GM23338 (cell line): ENCODE results near the gene C11orf91. TPM values are rescaled to one million over a fixed set of nuclear protein-coding genes. Genes with fewer than 3 reads are reported as not detected.
A peak's percentile ranks its signal among the peaks of the same experiment; 100 is the strongest.

ENCODE experiments used
- ATAC-seq: fragments of 200-7000 bp; cut with Tn5 transposase; 3 replicates; pipeline ENCODE4 v1.9.1; 2020
- DNase-seq: peaks from one replicate; pipeline ENCODE4 v3.0.0-alpha.2; 2015; ENCODE audit warnings: low spot score
- H2AFZ ChIP-seq: fragments of 200-600 bp; sonication (generic); 2 replicates; pipeline ENCODE4 v1.8.0; 2016; ENCODE audit warnings: antibody characterized with exemption, mild to moderate bottlenecking, moderate library complexity
- H3F3A ChIP-seq: fragments of 200-600 bp; sonication (generic); replicated peaks from 2 replicates; pipeline ENCODE4 v1.8.0; 2017; ENCODE audit warnings: antibody characterized with exemption, mixed run types, low read depth
- H3K27ac ChIP-seq: fragments of 200-600 bp; sonication (generic); 2 replicates; pipeline ENCODE4 v1.6.1; 2016; ENCODE audit warnings: low read depth
- H3K27me3 ChIP-seq: fragments of 200-600 bp; sonication (generic); 2 replicates; pipeline ENCODE4 v1.8.0; 2016; ENCODE audit warnings: mild to moderate bottlenecking, mixed run types, moderate library complexity; ENCODE audit not compliant: insufficient read depth
- H3K36me3 ChIP-seq: fragments of 200-600 bp; sonication (generic); 2 replicates; pipeline ENCODE4 v1.8.0; 2016; ENCODE audit warnings: mild to moderate bottlenecking; ENCODE audit not compliant: insufficient read depth
- H3K4me1 ChIP-seq: fragments of 200-600 bp; sonication (generic); 2 replicates; pipeline ENCODE4 v1.8.0; 2016; ENCODE audit warnings: mild to moderate bottlenecking, moderate library complexity; ENCODE audit not compliant: insufficient read depth
- H3K4me2 ChIP-seq: fragments of 200-600 bp; sonication (generic); 2 replicates; pipeline ENCODE4 v1.7.1; 2017; ENCODE audit warnings: mixed run types
- H3K4me3 ChIP-seq: fragments of 200-600 bp; sonication (generic); 2 replicates; pipeline ENCODE4 v1.6.1; 2016; ENCODE audit warnings: mixed run types
- H3K79me2 ChIP-seq: fragments of 200-600 bp; sonication (generic); replicated peaks from 2 replicates; pipeline ENCODE4 v1.8.0; 2017; ENCODE audit warnings: mild to moderate bottlenecking; ENCODE audit not compliant: insufficient read depth
- H3K9me2 ChIP-seq: fragments of 200-600 bp; sonication (generic); 2 replicates; pipeline ENCODE4 v1.8.0; 2017; ENCODE audit not compliant: insufficient read depth
- H4K20me1 ChIP-seq: fragments of 200-600 bp; sonication (generic); replicated peaks from 2 replicates; pipeline ENCODE4 v1.8.0; 2017; ENCODE audit warnings: mild to moderate bottlenecking; ENCODE audit not compliant: insufficient read depth
- H3K27ac Mint-ChIP-seq: 2 replicates; pipeline ENCODE4 v1.8.0; 2020; ENCODE audit warnings: inconsistent platforms, mild to moderate bottlenecking, moderate library complexity, mixed read lengths
- H3K27me3 Mint-ChIP-seq: 3 replicates; pipeline ENCODE4 v1.8.0; 2022; ENCODE audit warnings: low read depth, mild to moderate bottlenecking, moderate library complexity, mixed read lengths, inconsistent platforms; ENCODE audit not compliant: insufficient read depth, poor library complexity
- H3K36me3 Mint-ChIP-seq: 3 replicates; pipeline ENCODE4 v1.8.0; 2021; ENCODE audit warnings: low read depth, mild to moderate bottlenecking, inconsistent platforms, moderate library complexity, mixed read lengths
- H3K4me1 Mint-ChIP-seq: 3 replicates; pipeline ENCODE4 v1.8.0; 2020; ENCODE audit warnings: mild to moderate bottlenecking, inconsistent platforms, mixed read lengths
- H3K4me3 Mint-ChIP-seq: 3 replicates; pipeline ENCODE4 v1.8.0; 2021; ENCODE audit warnings: moderate library complexity, mild to moderate bottlenecking, inconsistent platforms, mixed read lengths
- H3K9me3 Mint-ChIP-seq: 3 replicates; pipeline ENCODE4 v1.8.0; 2020; ENCODE audit warnings: moderate library complexity, mild to moderate bottlenecking, inconsistent platforms, mixed read lengths
- CREB1 ChIP-seq: fragments of 250-450 bp; sonication (Bioruptor Pico); IDR thresholded peaks from 2 replicates; pipeline ENCODE4 v1.5.0; 2020; ENCODE audit warnings: low read depth, mild to moderate bottlenecking, moderate library complexity
- NANOG ChIP-seq: IDR thresholded peaks from 2 replicates; pipeline ENCODE4 v1.6.1; 2016; ENCODE audit warnings: antibody characterized with exemption, borderline replicate concordance
- POLR2AphosphoS5 ChIP-seq: IDR thresholded peaks from 2 replicates; pipeline ENCODE4 v1.6.1; 2016; ENCODE audit warnings: antibody characterized with exemption, low read depth
- ZNF331 ChIP-seq: fragments of 250-450 bp; sonication (Bioruptor Pico); IDR thresholded peaks from 2 replicates; pipeline ENCODE4 v1.5.0; 2020; ENCODE audit warnings: low read depth, mild to moderate bottlenecking, moderate library complexity
- polyA plus RNA-seq: library from polyadenylated mRNA; unstranded; fragments of >200 nt; fragmentation: Nextera tagmentation; extraction: Ambion mirVana; gene quantifications from 2 replicates; pipeline ENCODE4 v1.2.1, GENCODE V29; 2016
- total RNA-seq: library from RNA; depleted of rRNA; stranded (reverse); fragments of >200 nt; shearing (Covaris generic); gene quantifications from 2 replicates; pipeline ENCODE4 v1.2.3, GENCODE V29; 2014
- TF ChIP-seq, protein P1 (sequence below), 2 experiments: fragments of 200-600 bp in 1 of 2; sonication (generic) in 1 of 2; conservative IDR thresholded peaks; 2 replicates each; pipeline versions ENCODE4 v1.5.1 to v1.6.1; 2016 to 2017; ENCODE audit warnings: antibody characterized with exemption in 2 of 2, low read depth in 2 of 2, mild to moderate bottlenecking in 2 of 2, moderate library complexity in 1 of 2
- TF ChIP-seq, protein P2 (sequence below): fragments of 250-450 bp; sonication (Bioruptor Pico); IDR thresholded peaks from 2 replicates; pipeline ENCODE4 v1.5.0; 2020; ENCODE audit warnings: mild to moderate bottlenecking, moderate library complexity

C11orf91 gene
- total and polyA plus RNA-seq, 2 experiments from 2014 or later = not detected

DNA sequence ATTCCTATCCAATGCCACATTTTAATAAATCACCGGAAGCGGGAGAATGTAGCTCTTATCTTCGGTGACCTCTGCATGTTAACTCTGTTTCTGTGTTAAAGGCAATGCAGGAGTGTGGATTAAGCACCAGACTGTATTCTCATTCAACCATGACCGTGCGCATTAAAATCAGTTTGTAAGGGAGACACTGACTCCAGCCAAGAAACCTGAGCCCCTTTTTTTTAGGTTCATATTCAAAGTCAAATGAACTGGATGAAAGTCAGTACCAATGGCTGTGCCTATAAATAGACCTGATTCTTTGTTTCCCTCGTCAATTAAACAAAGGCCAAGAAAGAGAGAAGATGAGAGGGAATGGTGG, 32.2 kb downstream of the C11orf91 start:
- Histone ChIP-seq H3K36me3 (0 out of 2 replicates have a peak, but pooled peaks cover 3% of the 10 kb centered on the region), H3K4me3 (no peak overlapping the region), H3K4me2 (peak overlapping the region; percentile 21), H3K4me1 (peaks cover 23% of the 10 kb centered on the region), H3K27ac (peak overlapping the region; percentile 53), H3F3A (peaks cover 3% of the 10 kb centered on the region; the same call in 1 of the 2 replicates), H2AFZ (no peak overlapping the region), H3K9me2 (peaks cover 33% of the 10 kb centered on the region), H3K27me3 (no peaks in the 10 kb centered on the region), H4K20me1 (no peaks in the 10 kb centered on the region), H3K79me2 (no peaks in the 10 kb centered on the region)
- H3K9me3 Mint-ChIP-seq = peaks cover 13% of the 10 kb centered on the region
- 0 out of 3 replicates have a peak overlapping the region, but pooled peaks have one; percentile 2 for H3K4me3 Mint-ChIP-seq
- DNase-seq = peak; percentile 46
- H3K27ac Mint-ChIP-seq = peak overlapping the region; percentile 6
- peaks cover 21% of the 10 kb centered on the region for H3K36me3 Mint-ChIP-seq
- peak; percentile 71 for ATAC-seq
- H3K27me3 Mint-ChIP-seq = peaks cover 4% of the 10 kb centered on the region
- TF ChIP-seq, protein P1, sequence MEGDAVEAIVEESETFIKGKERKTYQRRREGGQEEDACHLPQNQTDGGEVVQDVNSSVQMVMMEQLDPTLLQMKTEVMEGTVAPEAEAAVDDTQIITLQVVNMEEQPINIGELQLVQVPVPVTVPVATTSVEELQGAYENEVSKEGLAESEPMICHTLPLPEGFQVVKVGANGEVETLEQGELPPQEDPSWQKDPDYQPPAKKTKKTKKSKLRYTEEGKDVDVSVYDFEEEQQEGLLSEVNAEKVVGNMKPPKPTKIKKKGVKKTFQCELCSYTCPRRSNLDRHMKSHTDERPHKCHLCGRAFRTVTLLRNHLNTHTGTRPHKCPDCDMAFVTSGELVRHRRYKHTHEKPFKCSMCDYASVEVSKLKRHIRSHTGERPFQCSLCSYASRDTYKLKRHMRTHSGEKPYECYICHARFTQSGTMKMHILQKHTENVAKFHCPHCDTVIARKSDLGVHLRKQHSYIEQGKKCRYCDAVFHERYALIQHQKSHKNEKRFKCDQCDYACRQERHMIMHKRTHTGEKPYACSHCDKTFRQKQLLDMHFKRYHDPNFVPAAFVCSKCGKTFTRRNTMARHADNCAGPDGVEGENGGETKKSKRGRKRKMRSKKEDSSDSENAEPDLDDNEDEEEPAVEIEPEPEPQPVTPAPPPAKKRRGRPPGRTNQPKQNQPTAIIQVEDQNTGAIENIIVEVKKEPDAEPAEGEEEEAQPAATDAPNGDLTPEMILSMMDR (conservative IDR thresholded peaks at IDR 0.05; ENCODE audit: low read depth in 2 of 2) = no peak
- peaks cover 34% of the 10 kb centered on the region for H3K4me1 Mint-ChIP-seq

DNA sequence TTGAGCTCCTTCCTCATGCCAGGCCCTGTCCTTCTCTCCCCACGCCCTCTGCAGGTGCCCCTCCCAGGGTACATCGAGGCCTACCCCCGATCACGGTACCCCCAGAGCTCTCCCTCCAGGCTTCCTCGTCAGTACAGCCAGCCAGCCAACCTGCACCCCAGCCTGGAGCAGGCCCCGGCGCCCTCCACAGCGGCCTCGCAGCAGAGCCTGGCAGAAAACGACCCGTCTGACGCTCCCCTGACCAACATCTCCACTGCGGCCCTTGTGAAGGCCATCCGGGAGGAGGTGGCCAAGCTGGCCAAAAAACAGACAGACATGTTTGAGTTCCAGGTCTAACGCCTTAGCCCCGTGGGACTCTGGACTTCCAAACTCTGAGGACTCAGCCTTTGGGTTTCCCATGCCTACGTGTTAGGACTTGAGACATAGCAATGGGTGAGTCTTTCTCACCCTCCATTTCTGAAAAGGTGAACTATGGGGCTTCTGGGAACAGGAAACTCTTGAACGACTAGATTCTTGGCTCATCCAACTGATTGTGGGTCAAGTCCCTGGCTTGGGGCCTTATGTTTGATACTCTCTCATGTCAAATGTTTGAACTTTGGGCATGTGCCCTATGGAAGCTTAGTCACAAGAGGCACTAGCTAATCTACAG, 32.7 kb downstream of the C11orf91 start:
- Mint-ChIP-seq H3K27ac (peak overlapping the region; percentile 6), H3K9me3 (peaks cover 13% of the 10 kb centered on the region), H3K4me1 (peaks cover 34% of the 10 kb centered on the region), H3K4me3 (no peak overlapping the region), H3K36me3 (peaks cover 21% of the 10 kb centered on the region), H3K27me3 (peaks cover 4% of the 10 kb centered on the region)
- Histone ChIP-seq H4K20me1 (no peaks in the 10 kb centered on the region), H3F3A (peaks cover 3% of the 10 kb centered on the region; the same call in 1 of the 2 replicates), H3K36me3 (0 out of 2 replicates have a peak, but pooled peaks cover 3% of the 10 kb centered on the region), H3K4me3 (no peak overlapping the region), H3K9me2 (peaks cover 33% of the 10 kb centered on the region), H3K79me2 (no peaks in the 10 kb centered on the region), H3K4me1 (peaks cover 23% of the 10 kb centered on the region), H2AFZ (peak overlapping the region; percentile 63; the same call in 1 of the 2 replicates), H3K27me3 (no peaks in the 10 kb centered on the region), H3K27ac (peak overlapping the region; percentile 53), H3K4me2 (peak overlapping the region; percentile 21)
- ATAC-seq (no peak), DNase-seq (no peak)
- TF ChIP-seq ZNF331 (CRISPR knock-in tag) (no peak), CREB1 (CRISPR knock-in tag) (no peak), NANOG (no peak), POLR2AphosphoS5 (no peak)
- TF ChIP-seq, protein P2, sequence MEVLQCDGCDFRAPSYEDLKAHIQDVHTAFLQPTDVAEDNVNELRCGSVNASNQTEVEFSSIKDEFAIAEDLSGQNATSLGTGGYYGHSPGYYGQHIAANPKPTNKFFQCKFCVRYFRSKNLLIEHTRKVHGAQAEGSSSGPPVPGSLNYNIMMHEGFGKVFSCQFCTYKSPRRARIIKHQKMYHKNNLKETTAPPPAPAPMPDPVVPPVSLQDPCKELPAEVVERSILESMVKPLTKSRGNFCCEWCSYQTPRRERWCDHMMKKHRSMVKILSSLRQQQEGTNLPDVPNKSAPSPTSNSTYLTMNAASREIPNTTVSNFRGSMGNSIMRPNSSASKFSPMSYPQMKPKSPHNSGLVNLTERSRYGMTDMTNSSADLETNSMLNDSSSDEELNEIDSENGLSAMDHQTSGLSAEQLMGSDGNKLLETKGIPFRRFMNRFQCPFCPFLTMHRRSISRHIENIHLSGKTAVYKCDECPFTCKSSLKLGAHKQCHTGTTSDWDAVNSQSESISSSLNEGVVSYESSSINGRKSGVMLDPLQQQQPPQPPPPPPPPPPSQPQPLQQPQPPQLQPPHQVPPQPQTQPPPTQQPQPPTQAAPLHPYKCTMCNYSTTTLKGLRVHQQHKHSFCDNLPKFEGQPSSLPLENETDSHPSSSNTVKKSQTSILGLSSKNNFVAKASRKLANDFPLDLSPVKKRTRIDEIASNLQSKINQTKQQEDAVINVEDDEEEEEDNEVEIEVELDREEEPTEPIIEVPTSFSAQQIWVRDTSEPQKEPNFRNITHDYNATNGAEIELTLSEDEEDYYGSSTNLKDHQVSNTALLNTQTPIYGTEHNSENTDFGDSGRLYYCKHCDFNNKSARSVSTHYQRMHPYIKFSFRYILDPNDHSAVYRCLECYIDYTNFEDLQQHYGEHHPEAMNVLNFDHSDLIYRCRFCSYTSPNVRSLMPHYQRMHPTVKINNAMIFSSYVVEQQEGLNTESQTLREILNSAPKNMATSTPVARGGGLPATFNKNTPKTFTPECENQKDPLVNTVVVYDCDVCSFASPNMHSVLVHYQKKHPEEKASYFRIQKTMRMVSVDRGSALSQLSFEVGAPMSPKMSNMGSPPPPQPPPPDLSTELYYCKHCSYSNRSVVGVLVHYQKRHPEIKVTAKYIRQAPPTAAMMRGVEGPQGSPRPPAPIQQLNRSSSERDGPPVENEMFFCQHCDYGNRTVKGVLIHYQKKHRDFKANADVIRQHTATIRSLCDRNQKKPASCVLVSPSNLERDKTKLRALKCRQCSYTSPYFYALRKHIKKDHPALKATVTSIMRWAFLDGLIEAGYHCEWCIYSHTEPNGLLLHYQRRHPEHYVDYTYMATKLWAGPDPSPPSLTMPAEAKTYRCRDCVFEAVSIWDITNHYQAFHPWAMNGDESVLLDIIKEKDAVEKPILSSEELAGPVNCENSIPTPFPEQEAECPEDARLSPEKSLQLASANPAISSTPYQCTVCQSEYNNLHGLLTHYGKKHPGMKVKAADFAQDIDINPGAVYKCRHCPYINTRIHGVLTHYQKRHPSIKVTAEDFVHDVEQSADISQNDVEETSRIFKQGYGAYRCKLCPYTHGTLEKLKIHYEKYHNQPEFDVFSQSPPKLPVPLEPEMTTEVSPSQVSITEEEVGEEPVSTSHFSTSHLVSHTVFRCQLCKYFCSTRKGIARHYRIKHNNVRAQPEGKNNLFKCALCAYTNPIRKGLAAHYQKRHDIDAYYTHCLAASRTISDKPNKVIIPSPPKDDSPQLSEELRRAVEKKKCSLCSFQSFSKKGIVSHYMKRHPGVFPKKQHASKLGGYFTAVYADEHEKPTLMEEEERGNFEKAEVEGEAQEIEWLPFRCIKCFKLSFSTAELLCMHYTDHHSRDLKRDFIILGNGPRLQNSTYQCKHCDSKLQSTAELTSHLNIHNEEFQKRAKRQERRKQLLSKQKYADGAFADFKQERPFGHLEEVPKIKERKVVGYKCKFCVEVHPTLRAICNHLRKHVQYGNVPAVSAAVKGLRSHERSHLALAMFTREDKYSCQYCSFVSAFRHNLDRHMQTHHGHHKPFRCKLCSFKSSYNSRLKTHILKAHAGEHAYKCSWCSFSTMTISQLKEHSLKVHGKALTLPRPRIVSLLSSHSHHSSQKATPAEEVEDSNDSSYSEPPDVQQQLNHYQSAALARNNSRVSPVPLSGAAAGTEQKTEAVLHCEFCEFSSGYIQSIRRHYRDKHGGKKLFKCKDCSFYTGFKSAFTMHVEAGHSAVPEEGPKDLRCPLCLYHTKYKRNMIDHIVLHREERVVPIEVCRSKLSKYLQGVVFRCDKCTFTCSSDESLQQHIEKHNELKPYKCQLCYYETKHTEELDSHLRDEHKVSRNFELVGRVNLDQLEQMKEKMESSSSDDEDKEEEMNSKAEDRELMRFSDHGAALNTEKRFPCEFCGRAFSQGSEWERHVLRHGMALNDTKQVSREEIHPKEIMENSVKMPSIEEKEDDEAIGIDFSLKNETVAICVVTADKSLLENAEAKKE = no peak
- TF ChIP-seq, protein P1 (conservative IDR thresholded peaks at IDR 0.05; ENCODE audit: low read depth in 2 of 2) = no peak
